Fibroblast of skin of right biceps (primary cell): Measurements from ENCODE around the gene PTTG1IP2.
"Not testable (repeated sequence)": the region's sequence is repeated elsewhere in the genome, so short reads cannot be mapped to it uniquely, and the experiment has no call there.

Experiments used
- DNase-seq: peaks from one replicate; pipeline ENCODE4 v3.0.0-alpha.2; 2013

PTTG1IP2 gene

GRCh38 chr7:90469554-90469953 is at the start of gene PTTG1IP2:
TSS of gene PTTG1IP2 (plus strand) at chr7:90469639. CDS start at chr7:90469787, 148 bp downstream.
- no peak for DNase-seq

DNA sequence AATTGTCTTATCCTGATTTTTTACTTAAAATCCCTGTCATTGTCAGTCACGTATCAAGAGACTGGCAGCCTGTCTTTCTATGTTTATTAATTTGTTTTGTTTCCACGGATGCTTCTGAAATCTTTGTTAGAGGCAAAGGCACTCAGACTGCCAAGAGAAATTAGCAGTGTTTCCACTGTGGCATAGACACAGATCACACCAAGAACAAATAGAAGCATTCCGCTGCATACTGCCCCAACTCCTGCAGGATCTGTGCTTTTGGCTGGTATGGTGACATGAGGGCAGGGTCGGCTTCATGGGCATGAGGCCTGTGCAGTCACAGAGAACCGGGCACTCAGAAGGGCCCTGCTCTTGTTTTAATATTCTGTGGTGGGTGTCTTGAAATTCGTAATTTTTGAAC is 47.8 kb upstream of the PTTG1IP2 start:
- DNase-seq = no peak

- DNase-seq = no peak
Observed at GRCh38 chr7:90424720-90425119, 44.7 kb upstream of the PTTG1IP2 start.

DNA sequence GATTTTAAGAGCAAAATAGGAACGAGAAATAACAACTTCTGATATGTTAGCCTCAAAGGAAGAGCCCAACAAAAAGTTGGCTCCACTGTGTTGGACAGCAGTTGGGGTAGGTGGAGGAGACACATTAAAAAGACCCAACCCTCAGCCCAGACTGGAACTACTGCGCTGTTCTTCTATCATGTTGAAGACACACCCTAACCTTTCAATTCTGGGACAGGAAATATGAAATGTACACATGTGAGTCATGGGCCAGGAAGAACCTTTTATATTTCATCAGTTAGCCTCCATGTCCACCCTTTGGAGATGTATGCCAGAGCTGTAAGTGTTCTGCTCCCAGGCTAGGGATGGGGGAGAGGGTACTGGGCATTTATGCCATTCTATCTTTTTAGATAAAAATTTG is 44.1 kb upstream of the PTTG1IP2 start:
- peak; percentile 22 for DNase-seq

DNA sequence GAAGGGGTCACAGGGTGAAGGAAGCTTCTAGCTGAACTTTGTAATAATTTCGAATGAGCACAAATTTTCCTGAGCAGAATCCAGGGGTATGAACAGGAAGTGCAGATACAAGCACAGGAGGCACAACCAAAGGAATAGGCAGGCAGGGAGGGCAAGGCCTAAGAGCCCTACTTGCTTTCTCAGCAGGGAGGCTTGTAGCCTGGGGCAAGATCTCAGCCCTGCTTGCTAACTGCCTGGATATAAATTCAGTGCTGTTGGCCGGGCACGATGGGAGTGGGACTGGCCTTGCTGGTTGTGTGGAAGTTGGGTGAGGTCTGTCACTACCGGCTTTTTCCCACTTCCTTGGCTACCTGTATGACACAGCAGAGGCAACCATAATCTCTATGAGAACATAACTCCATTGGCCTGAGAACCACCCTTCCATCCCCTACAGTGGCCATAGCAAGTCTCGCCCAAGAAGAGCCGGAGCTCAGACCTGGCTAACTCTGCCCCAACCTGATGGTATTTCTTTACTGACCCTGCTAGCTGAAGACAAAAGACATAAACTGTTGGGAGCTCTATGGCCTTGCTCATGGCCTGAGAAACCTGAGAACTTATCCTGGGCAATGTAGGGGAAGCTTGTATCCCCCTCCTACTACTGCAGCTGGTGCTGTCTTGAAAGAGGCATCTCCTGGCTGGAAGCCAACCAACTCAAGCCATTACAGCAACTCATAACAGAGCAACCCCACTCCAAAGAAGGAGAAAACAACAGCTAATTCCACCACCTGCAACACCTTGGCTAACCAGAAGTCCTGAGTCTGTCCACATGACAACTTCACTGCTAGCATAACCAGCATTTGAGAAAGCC is 38.6 kb upstream of the PTTG1IP2 start:
- DNase-seq = no peak

- no peak for DNase-seq
Observed at GRCh38 chr7:90432752-90433151, 36.7 kb upstream of the PTTG1IP2 start.

- DNase-seq = no peak
Observed at GRCh38 chr7:90433221-90433620, 36.2 kb upstream of the PTTG1IP2 start.

- no peak for DNase-seq
Observed at GRCh38 chr7:90445633-90446032, 23.8 kb upstream of the PTTG1IP2 start.

GRCh38 chr7:90446137-90446899 is 23.1 kb upstream of the PTTG1IP2 start:
- no peak for DNase-seq

DNA sequence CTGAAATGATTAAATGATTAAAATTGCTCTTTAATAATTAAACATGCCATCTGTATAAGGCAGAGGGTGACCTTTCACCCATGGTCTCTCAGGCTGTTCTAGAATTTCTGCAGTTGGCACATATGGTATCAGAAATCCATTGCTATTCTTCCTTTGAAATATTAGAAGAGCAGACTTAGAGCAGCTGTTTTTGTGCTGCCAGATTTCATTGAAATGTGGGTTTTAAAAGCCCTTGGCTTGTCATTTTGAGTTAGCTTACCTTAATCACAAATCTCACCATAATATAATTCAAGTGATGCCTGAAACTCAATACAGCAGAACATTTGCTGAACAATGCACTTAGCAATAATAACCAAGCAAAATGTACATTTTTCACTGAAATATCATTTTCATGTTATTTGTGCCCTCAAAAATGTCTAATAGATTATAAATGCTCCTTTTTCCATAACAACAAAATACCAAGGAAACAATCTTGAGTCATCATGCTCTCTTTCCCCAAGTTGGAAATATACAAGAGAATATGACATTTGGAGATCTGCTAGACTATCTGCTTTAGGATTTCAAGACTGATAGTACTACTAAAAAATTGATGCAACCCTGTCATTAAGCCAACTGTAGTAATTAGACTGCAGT is 16.1 kb upstream of the PTTG1IP2 start:
- no peak for DNase-seq

- DNase-seq = no peak
Observed at GRCh38 chr7:90453931-90454330, 15.5 kb upstream of the PTTG1IP2 start.

GRCh38 chr7:90455163-90456030 is 14.0 kb upstream of the PTTG1IP2 start:
- peak; percentile 49 for DNase-seq

- no peak for DNase-seq
Observed at GRCh38 chr7:90458104-90458503, 11.3 kb upstream of the PTTG1IP2 start.

DNA sequence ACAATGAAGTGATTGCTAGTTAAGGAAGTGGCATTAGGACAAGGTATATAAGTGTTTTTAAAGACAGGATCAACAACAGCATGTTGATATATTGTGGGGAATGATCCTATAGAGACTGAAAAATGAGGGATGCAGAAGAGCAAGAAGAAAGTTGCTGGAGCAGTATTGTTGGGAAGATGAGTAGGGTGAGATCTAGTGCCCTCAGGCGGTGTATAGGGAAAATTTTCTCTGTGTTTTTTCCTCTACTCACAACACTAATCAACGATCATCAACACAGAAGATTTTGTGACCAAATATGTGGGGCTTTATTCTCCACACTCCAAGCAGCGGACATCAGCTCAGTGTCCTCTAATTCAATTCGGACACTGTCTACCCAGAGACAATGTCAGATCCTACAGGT is 9.6 kb upstream of the PTTG1IP2 start:
- no peak for DNase-seq

DNA sequence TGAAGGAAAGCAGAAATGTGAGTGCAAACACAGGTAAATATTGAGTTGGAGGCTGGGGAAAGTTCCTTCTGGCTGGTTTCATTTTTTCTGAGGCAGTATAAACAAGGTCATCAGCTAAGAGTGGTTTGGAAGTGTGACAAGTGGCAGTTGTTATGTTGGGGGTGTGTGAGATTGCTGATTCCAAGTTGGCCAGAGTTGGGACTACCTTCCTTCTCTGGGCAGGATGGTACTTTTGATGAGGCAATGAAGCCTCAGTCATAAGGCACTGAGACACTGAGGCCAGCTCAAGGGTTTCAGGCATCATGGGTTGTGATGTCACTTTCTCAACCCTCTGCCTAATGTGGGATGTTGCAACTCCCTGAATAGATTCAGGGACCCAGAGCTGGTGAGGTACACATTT is 8.2 kb upstream of the PTTG1IP2 start:
- DNase-seq = no peak

GRCh38 chr7:90463151-90463628 is 6.2 kb upstream of the PTTG1IP2 start:
- not testable (repeated sequence) for DNase-seq

DNA sequence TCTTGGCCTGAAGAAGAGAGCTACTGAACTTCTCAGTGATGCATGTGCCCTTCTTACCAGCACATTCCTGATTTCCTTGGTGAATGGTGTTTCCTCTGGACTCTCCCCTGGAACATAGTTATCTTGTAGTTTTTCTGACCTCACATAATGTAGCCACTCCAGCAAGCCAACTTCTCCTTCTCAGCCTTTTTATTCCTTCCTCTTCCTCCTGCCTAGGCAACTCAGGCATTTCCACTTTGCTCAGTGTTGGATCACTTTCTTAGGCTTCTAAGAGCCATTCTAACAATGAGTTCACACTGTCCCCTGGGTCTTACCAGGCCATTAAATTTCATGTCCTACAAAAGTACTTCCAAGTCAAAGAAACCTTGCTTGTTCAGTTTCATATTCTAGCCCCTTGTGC is 3.6 kb upstream of the PTTG1IP2 start:
- DNase-seq = no peak

GRCh38 chr7:90472805-90473540 is 3.5 kb downstream of the PTTG1IP2 start:
- DNase-seq = no peak

GRCh38 chr7:90473814-90474213 is 4.4 kb downstream of the PTTG1IP2 start:
- no peak for DNase-seq

DNA sequence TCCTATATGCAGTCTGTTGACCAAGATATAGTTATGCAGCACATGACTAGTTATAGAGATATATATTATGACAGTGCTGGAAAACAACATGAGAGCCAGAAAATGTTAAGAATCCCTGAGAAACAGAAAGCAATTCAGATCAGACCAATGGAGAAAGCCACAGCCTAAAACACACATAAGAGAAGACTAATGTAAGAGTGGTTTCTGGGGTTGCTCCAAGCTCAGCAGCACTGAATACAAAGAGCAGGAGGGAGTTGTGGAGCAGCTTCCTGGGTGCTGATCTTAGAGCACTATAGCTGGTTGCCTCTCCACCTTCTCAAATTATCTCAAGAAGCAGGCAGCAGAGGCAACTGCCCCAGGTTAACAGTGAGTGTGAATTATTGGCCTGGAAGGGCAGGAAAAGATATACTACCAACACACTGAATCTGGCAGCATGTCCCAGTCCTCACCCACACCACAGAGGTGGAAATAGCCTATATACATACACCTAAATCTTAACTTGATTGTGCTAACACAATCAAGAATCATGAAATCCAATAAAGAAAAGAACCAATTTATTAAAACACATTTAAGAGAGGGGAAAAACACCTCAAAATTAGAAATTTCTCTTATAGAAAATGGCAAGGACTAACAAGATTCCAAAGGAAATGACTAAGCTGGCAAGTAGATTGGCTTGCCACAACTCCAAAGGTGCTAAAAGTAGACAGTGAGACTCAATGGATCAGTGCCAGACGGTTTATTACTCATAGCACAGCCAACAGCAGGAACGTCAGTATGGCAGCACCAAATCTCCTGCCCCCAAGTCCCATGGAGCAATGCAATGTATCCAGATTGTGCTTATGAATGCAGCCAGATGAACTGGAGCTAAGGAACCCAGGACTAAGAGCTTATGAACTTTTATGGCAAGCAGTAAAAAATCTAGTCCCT is 5.1 kb downstream of the PTTG1IP2 start:
- peak; percentile 94 for DNase-seq

DNA sequence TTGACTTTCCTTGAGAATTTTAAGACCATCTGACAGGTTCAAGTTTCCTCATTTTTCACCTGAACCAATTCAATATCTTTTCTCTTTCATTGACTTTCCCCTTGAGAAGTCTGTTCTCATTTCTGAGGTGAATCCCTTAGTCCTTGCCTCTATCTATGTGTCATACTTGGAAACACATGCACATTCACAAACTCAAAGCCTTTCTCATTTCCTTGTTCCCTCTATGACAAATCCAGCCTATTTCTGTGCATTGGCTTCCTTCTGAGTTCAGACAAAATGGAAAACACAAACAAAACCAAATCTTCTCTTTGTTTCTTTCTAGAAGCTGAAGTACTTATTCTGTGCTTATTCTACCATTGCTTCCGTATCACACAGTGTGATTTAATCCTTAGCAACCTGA is 13.8 kb downstream of the PTTG1IP2 start:
- DNase-seq = no peak
